HepG2 (cell line): Measurements from ENCODE around the gene KATNA1. TPM values are rescaled to one million over a fixed set of nuclear protein-coding genes. Genes with fewer than 3 reads are reported as not detected.
A peak's percentile ranks its signal among the peaks of the same experiment; 100 is the strongest.

Source experiments
- ATAC-seq: fragments of 200-7000 bp; cut with Tn5 transposase; 3 replicates; pipeline ENCODE4 v1.9.1; 2020; ENCODE audit warnings: mild to moderate bottlenecking, moderate library complexity
- BruUV-seq: library from RNA; stranded (reverse); fragments of 400-500 nt; replicated peaks from 2 replicates; lab custom pipeline; 2021; lab: Mats Ljungman, UMichigan
- CTCF ChIA-PET: fragments of 300-600 bp; formaldehyde crosslinking; extraction: SDS; loops from one replicate; lab custom pipeline; 2021; ENCODE audit warnings: low total read pairs, inconsistent platforms, low intra/inter-chr PET ratio; lab: Yijun Ruan, JAX
- POLR2A ChIA-PET: fragments of 350-600 bp; sonication (Branson Sonifier 250); formaldehyde crosslinking; loops from one replicate; lab custom pipeline; 2020; ENCODE audit warnings: antibody characterized with exemption, inconsistent platforms; lab: Yijun Ruan, JAX
- DNase-seq: peaks from one replicate; pipeline ENCODE4 v3.0.0-alpha.2; 2015; ENCODE audit warnings: low spot score
- FAIRE-seq: peaks from 3 replicates; lab custom pipeline; 2011; peaks lifted over from hg19 to GRCh38; lab: Jason Lieb, UNC
- H2AFZ ChIP-seq: one replicate; pipeline ENCODE4 v1.6.1; 2011; ENCODE audit warnings: low read length, inconsistent platforms
- H3K27ac ChIP-seq: fragments of 300-600 bp; 3 replicates; pipeline ENCODE4 v1.8.0; 2011; ENCODE audit warnings: mixed run types, mild to moderate bottlenecking, mixed read lengths, low read length, inconsistent platforms; ENCODE audit not compliant: insufficient read depth; ENCODE audit errors: extremely low read length
- H3K27me3 ChIP-seq, 2 experiments: fragments of 200-600 bp in 1 of 2; 2 replicates in 1 of 2; 3 replicates in 1 of 2; pipeline versions ENCODE4 v1.6.0 to v1.8.0; 2011; ENCODE audit warnings: low read length in 2 of 2, mild to moderate bottlenecking in 2 of 2, moderate library complexity in 2 of 2, inconsistent platforms in 1 of 2; ENCODE audit not compliant: insufficient read depth in 2 of 2, control insufficient read depth in 1 of 2
- H3K36me3 ChIP-seq, 2 experiments: fragments of 200-600 bp in 1 of 2; replicated peaks in 1 of 2; 2 replicates in 1 of 2; 3 replicates in 1 of 2; pipeline versions ENCODE4 v1.5.1 to v1.8.0; 2011; ENCODE audit warnings: low read length in 2 of 2, inconsistent platforms in 1 of 2; ENCODE audit not compliant: insufficient read depth in 2 of 2, control insufficient read depth in 1 of 2
- H3K4me1 ChIP-seq: 2 replicates; pipeline ENCODE4 v1.5.1; 2012; ENCODE audit warnings: low read length, inconsistent platforms; ENCODE audit not compliant: insufficient read depth
- H3K4me2 ChIP-seq: 2 replicates; pipeline ENCODE4 v1.6.0; 2011; ENCODE audit warnings: low read depth, low read length, inconsistent platforms
- H3K4me3 ChIP-seq, 3 experiments: fragments of 200-600 bp in 1 of 3; sonication (generic), shearing (Covaris generic) in 1 of 3; replicated peaks in 1 of 3; 2 replicates each; pipeline ENCODE4 v1.5.1; 2011 to 2016; ENCODE audit warnings: low read length in 3 of 3, inconsistent platforms in 2 of 3, low read depth in 2 of 3, mild to moderate bottlenecking in 2 of 3, control low read depth in 1 of 3, mixed read lengths in 1 of 3; ENCODE audit not compliant: insufficient read depth in 1 of 3
- H3K79me2 ChIP-seq: one replicate; pipeline ENCODE4 v1.6.1; 2011; ENCODE audit warnings: low read length, inconsistent platforms; ENCODE audit not compliant: insufficient read depth
- H3K9ac ChIP-seq: 2 replicates; pipeline ENCODE4 v1.6.0; 2011; ENCODE audit warnings: mild to moderate bottlenecking, low read depth, low read length, inconsistent platforms; ENCODE audit not compliant: insufficient read depth
- H3K9me3 ChIP-seq: 2 replicates; pipeline ENCODE4 v1.5.1; 2012; ENCODE audit warnings: mild to moderate bottlenecking, low read length
- H4K20me1 ChIP-seq: 2 replicates; pipeline ENCODE4 v1.6.0; 2011; ENCODE audit warnings: inconsistent platforms, mild to moderate bottlenecking, low read length, moderate library complexity; ENCODE audit not compliant: insufficient read depth
- LRRFIP1 ChIP-seq: sonication (generic); formaldehyde crosslinking; conservative IDR thresholded peaks from 2 replicates; pipeline ENCODE4 v1.4.0; 2020; ENCODE audit warnings: missing genetic modification reagents
- MATR3 ChIP-seq: sonication (generic); formaldehyde crosslinking; IDR thresholded peaks from 2 replicates; pipeline ENCODE4 v1.4.0; 2020; ENCODE audit warnings: missing genetic modification reagents
- MYPOP ChIP-seq: sonication (generic); formaldehyde crosslinking; IDR thresholded peaks from 2 replicates; pipeline ENCODE4 v1.8.1; 2023; ENCODE audit warnings: mild to moderate bottlenecking, moderate library complexity, missing genetic modification reagents
- RAD21 ChIP-seq: fragments of 450-650 bp; formaldehyde crosslinking; IDR thresholded peaks from 2 replicates; pipeline ENCODE4 v1.5.0; 2020; ENCODE audit warnings: mild to moderate bottlenecking
- USF2 ChIP-seq, 2 experiments: sonication (generic) in 1 of 2; formaldehyde crosslinking in 1 of 2; IDR thresholded peaks; 2 replicates each; pipeline versions ENCODE4 v1.5.1 to v1.6.1; 2011 to 2020; ENCODE audit warnings: borderline replicate concordance in 1 of 2, low read depth in 1 of 2, low read length in 1 of 2, mild to moderate bottlenecking in 1 of 2, missing genetic modification reagents in 1 of 2, moderate library complexity in 1 of 2
- WGBS: methylation state at CpG from one replicate; pipeline ENCODE4 v1.1.6; 2017; ENCODE audit warnings: low lambda C conversion rate; 5-methylcytosine and 5-hydroxymethylcytosine counted together
- in situ Hi-C: cut with HindIII; loops from 2 replicates; pipeline ENCODE4 v1.10.0; 2017; ENCODE audit warnings: low pct_unique_long_range_greater_than_20kb; ENCODE audit not compliant: extremely low pct_ligation_motif_present
- intact Hi-C: fragments of 100-400 bp; cut with micrococcal nuclease; formaldehyde crosslinking; loops from one replicate; pipeline ENCODE4 v1.10.0; 2022; ENCODE audit not compliant: unreplicated experiment
- polyA plus RNA-seq, 8 experiments: library from polyadenylated mRNA; depleted of rRNA in 3 of 8; stranded (reverse) in 7 of 8; unstranded in 1 of 8; fragments of >200 nt; fragmentation: Illumina TruSeq in 4 of 8; extraction: Trizol in 4 of 8; gene quantifications; 2 replicates each; pipeline versions ENCODE4 v1.2.1 to v1.2.3, GENCODE V29; 2011 to 2016; ENCODE audit warnings: low read depth in 4 of 8, missing spikeins in 1 of 8, mixed read lengths in 1 of 8; ENCODE audit not compliant: insufficient read depth in 1 of 8
- total RNA-seq, 5 experiments: library from RNA; depleted of rRNA; stranded (reverse); fragments of >200 nt; fragmentation: Illumina TruSeq; extraction: Trizol; gene quantifications; 2 replicates each; pipeline ENCODE4 v1.2.3, GENCODE V29; 2016; ENCODE audit warnings: low read depth in 1 of 5

KATNA1 gene
- total and polyA plus RNA-seq, 2 of the 13 experiments (the other 11 are each of a cell fraction or from before 2014, with no cell fraction given) = 14.8 to 25.3 TPM

GRCh38 chr6:149563928-149564325 is 84.6 kb downstream of the KATNA1 start:
- POLR2A ChIA-PET = interaction anchor here (0.6 to 4.3 kb wide), 2 partner anchors 18 to 64 kb away, joined by 3 to 36 read pairs; partner anchors contain the start of gene PPIL4
- ATAC-seq = no peak
- H3K9me3 ChIP-seq = no peaks in the 10 kb centered on the region
- 7% methylated on average over 3 of the region's 3 CpGs for WGBS
- CTCF ChIA-PET = no interaction called here
- BruUV-seq = no TSS peak
- no peak for TF ChIP-seq LRRFIP1
- no peak for TF ChIP-seq USF2 (IDR thresholded peaks at IDR 0.05; ENCODE audit: low read depth, low read length)
- TF ChIP-seq USF2 (CRISPR knock-in tag; IDR thresholded peaks at IDR 0.05; ENCODE audit: borderline replicate concordance) = no peak
- TF ChIP-seq RAD21 (CRISPR knock-in tag) = no peak
- TF ChIP-seq MATR3 (CRISPR knock-in tag) = no peak
- no peak for TF ChIP-seq MYPOP (CRISPR knock-in tag)
- TF ChIP-seq, all 625 proteins: peak for 0
- Histone ChIP-seq H3K27me3 (peaks cover 0 to 11% of the 10 kb centered on the region in 2 experiments; a peak in 2 of 5 replicates), H3K27ac (no peak overlapping the region), H3K4me3 (no peak overlapping the region), H3K4me2 (no peak overlapping the region), H3K9ac (no peak overlapping the region), H3K36me3 (no peaks in the 10 kb centered on the region), H4K20me1 (peaks cover 7% of the 10 kb centered on the region; the same call in 1 of the 2 replicates), H3K4me1 (peaks cover 35% of the 10 kb centered on the region), H2AFZ (peak overlapping the region; percentile 80), H3K79me2 (peaks cover 23% of the 10 kb centered on the region)
- DNase-seq (no peak), FAIRE-seq (no peak)
- in situ Hi-C loops (loop anchor here (10.0 kb wide), 1 partner anchor 151 kb away; the partner anchor contains the start of gene LATS1), intact Hi-C loops (no loop called here)
